ENCODE measurements around the gene COPS8.

Gene COPS8

DNA sequence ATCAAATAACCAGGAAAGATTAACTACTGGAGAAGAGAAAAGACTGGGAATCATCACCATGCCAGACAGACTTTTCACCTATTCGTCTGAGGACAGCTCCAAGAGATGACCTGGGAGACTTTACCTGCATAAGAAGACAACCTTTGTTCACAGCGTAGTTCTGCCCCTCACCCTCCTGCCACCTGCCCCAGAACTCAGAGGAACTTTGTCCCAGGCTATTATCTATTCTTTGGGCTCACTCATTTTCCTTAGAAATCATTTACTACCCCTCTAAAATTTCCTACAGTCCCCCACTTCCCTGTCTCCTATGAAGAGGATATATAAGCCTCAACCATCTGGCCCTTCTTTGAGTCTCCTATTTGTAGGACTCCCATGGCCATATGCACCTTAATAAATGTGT is 19.3 kb upstream of the COPS8 start:
- no peak for DNase-seq

GRCh38 chr2:237068005-237068576 is 17.6 kb upstream of the COPS8 start:
- no peak for DNase-seq

GRCh38 chr2:237072067-237072931 is 13.4 kb upstream of the COPS8 start:
- DNase-seq, result peak; percentile 52 to 61

DNA sequence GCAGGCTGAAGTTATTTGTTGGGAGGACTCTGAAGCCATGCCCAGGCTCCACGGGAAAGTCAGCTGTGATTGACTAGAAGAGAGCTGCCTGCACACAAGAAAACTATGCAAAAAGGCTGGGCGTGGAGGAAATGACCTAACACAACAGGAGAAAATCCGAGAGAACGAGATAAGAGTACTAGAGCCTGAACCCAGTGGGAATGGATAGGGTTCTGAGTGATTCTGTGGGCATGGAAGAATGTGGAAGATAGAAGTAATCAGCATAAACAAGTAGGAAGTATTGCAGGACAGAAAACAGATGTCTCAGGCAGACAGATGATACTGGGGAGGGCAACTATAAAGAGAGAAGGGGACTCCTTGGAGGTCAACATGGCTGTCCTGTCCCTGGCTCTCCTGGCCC is 12.1 kb upstream of the COPS8 start:
- no peak for DNase-seq

- DNase-seq, result no peak
These were observed 11.3 kb upstream of the COPS8 start for GRCh38 chr2:237074211-237074993.

- DNase-seq, result no peak
These were observed 9.7 kb upstream of the COPS8 start for GRCh38 chr2:237075749-237076599.

- DNase-seq, result no peak
These were observed 4.1 kb upstream of the COPS8 start for GRCh38 chr2:237081596-237081995.

GRCh38 chr2:237083026-237083425 is 2.7 kb upstream of the COPS8 start:
- no peak for DNase-seq

DNA sequence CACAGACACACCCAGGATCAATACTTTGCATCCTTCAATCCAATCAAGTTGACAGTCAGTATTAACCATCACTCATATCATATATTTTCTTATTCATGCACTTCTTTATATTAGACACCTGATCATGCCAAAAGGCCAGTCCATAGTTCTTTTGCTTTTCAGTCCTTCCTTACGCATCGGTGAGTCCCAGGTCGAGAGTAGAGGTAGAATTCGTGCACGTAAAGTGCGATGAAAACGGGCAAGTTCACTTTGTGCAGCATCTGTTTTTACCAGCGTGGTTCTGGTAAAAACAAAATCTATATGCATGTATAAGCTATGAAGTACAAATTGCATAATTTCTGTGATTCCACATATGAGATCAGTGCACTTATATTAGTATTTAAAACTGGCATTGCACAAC is 1.2 kb upstream of the COPS8 start:
- DNase-seq, result no peak

DNA sequence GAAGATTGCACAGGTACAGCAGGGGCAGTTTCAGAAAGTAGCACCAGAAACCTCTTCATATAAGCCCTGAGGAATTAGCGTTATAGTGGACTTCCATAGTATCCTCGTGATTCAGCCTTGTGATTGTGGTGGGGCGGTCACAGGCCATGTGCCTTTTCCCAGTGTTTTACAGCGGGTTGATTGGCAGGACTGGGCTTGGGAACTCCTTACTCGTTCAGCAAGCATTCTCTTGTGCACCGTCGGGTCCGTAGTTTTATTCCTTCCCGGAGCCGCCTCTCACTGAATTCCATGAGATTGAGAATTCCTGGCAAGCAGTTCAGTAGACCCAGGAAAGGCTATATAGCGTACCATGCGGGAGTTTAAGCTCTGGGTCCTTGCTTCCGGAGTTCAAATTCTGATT is 5.2 kb downstream of the COPS8 start:
- DNase-seq, result no peak

DNA sequence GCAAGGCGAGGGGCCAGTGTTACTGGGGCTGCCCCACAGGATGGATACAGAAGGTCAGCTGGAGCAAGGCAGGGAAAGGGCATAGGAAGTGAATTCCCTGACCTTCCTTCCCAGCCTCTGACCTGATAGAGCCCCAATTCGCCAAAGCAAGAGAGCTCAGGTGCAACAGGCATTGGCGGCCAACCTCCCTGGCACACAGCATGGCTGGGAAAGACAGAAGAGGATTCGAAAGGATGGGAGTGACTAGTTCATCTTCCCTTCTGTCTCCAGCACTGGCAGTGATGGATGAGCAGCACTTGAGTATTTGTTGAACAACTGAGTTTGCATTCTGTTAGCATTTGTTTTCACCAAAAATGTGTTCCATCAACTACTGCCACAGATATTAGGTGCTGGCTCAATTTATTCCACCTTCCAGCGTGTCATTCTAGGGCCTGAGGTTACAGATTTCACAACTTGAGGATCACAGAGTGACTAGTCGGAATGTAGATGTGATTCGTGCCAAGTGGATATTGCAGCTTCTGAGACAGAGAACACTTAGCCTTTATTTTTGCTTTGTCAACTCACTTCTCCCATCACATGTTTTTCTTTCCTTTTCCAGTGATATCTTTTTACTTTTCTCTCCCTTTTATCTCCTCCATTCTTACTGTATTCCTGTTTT is 6.2 kb downstream of the COPS8 start:
- DNase-seq, result no peak

DNA sequence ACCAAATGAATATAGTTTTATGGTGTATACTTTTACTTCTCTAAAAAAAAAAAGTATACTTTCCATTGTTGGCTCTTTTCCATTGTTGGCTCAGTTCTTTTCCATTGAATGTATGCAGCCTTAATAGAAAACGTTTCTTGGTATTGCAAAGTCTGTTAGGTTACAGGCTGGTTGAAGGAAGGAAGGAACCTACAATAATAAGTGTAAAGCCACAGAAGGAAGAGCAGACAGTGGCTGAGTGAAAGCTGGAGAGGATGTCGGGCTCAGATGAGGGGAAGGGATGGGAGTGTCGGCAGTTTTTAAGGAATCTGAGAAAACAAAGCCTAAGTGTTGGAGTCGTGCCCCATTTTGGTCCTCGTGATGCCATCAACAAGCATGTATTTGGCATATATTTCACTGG is 6.8 kb downstream of the COPS8 start:
- DNase-seq, result no peak

DNA sequence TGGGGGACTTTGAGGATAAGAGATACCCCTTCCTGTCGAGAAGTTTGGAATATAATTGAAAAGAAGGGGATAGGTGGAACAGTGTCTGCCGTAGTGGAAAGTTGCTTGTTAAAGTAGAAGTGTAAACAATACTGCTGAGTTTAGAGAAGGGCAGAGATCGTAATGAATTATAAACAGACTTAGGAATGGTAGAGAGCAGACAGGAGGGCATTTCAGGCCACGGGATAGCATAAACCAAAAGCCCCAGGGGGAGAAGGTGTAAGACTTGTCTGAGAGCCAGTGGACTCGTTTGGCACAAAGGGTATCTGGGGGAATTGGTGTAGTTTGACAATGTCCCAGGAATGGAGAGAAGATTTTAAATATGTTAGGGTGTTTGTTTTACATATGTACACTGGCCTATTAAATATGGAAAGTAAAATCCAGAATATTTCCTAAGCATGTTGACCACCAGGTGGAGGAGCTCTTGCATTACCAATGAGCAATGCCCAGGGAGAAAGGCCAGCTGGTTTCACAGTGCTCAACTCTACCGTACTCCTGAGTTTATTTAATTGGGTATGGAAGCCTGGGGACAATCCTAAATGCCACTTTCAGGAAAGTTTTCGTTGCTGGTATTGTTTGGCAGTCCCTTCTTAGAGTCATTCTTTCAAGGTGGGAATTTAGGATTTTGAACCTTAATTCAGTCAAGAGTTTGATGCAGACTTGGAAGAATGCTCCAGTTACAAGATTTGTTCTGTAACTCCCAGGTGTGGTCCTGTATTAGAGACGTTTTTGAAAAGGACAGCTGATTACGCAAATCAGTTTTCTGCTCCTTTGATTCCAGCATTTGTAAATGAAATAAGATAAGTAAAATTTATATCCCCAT is 7.5 kb downstream of the COPS8 start:
- no peak for DNase-seq

DNA sequence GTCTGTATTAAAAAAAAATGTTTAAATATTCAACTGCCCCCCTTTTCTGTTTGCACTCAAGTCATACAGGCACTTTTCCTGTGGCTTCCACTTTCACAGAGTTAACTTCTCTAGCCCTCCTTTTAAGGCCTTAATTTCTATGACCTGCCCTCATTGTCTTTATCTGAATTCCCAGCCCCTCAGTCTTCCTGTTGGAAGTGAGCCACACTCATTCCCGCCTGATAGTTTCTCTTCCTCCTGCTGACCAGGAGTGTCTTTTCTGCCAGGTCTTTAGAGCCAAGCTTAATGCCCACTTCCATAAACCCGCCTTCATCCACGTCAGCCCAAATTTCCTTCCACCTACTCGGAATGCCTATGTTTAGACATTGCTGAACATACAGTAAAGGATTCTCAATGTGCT is 10.5 kb downstream of the COPS8 start:
- no peak for DNase-seq

DNA sequence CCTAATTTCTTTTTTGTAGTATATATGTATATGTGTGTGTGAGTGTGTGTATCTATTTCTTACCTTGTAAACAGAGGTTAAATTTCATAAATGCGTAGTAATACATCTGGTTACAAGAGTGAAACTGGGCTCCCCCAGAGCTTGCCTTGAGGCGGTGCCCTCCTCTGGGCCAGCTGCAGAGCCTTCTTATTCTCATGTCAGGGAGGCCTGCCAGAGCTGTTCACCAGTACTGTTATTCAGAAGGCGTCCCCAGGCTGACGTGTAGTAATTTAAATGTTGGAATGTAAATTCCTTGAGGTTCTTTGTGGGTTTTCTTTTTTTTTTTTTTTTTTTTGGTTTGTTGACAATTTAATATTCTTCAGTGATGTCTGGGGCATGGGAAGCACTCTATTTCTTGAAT is 11.2 kb downstream of the COPS8 start:
- no peak for DNase-seq

DNA sequence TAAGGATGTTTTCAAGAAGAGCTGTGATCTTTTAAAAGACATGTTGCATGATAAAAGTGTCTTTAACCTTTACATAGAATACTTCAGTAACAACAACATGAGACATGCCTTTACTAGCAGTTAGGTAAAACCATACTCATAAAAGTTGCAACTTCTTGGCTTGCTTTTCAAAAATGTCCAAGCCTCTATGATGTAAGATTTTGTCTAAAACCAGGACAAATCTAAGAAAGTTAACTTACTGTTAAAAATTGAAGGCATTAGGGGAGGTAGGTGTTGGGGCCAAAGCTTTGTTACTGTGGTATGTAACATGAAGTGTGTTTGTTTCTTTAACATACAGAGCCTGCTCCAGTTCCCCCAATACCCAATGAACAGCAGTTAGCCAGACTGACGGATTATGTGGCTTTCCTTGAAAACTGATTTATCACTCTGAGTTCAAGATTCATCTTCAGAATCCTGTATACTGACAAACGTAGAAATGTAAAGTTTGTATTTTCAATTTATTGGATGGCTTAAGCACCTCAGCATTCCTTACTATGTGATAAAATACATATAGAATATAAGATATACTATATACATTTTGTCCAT is 11.7 kb downstream of the COPS8 start:
- DNase-seq, result no peak

DNA sequence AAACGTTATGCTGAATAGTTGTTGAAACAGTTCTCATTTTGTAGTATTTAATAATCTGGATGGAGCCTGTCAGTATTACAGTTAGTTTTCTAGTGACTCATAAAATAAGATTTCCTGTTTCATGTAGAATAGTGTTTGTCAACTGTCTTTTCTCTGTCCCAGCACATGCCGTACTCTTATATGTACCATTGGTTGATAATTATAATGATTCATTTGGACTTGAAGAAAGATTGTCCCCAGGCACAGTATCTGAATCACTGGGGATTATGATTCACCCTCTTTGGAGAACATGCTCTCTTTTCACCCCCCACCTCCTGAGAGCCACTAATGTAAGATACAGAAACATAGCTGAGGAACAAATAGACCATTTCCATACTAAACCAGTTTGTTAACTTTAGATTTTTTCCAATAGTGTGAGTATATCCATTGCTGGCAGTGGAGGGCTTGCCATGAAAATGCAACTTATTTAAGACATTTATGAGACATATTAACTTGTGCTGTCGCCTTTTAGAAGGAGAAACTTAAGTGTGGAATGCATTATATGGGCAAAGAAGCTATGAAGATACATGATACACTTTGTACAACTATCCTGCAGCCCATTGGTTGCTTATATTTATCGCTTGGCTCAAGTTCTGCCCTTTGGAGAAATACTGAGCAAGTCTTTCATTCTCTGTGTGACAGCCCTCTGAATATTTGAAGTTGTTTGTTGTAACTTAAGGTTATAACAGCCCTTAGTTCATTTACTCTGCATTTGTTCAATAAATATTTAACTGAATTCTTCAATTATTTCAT is 12.4 kb downstream of the COPS8 start:
- no peak for DNase-seq

GRCh38 chr2:237099804-237100203 is 14.1 kb downstream of the COPS8 start:
- no peak for DNase-seq

- no peak for DNase-seq
These were observed 15.7 kb downstream of the COPS8 start for GRCh38 chr2:237101118-237101979.
